Measurements from ENCODE around the gene GRIA1. TPM values are rescaled to one million over a fixed set of nuclear protein-coding genes. Genes with fewer than 3 reads are reported as not detected.

Gene GRIA1
- total and polyA plus RNA-seq, 5 donors from 2014 or later = not detected

- no peaks in the 10 kb centered on the region for H3K27me3 ChIP-seq (ENCODE audit: control insufficient read depth, insufficient read depth, low read length)
- no peak overlapping the region for H3K27ac Mint-ChIP-seq
- H3K9me3 Mint-ChIP-seq = peaks cover 0 to 2% (median 0%) of the 10 kb centered on the region in 7 donors
These were observed 29.7 kb downstream of the GRIA1 start for GRCh38 chr5:153520137-153520536.

DNA sequence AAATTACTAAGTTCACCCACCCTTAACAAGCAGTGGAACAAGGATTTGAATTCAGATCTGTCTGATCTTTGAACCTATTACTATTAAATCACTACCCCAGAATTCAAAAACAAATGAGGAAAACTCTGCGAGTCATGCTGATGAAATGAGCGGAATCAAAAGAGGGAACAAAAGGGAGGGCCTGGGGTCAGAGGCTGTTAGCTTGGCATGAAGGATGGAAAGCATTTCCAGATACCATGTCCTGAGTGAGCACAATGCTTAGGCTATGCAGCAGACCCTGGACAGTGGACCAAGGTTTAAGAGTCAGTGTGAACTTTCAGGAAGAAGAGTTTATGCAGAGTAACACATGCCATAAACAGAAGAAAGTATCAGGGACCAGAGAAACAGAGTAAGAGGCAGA, 30.5 kb downstream of the GRIA1 start:
- H3K36me3 Mint-ChIP-seq = no peaks in the 10 kb centered on the region
- Histone ChIP-seq H3K4me3 (ENCODE audit: low read depth, low read length) (no peak overlapping the region), H3K27ac (ENCODE audit: insufficient read depth, low read length, poor library complexity, severe bottlenecking) (no peak overlapping the region), H3K36me3 (ENCODE audit: control insufficient read depth, insufficient read depth, low read length) (no peaks in the 10 kb centered on the region), H3K4me1 (ENCODE audit: control insufficient read depth, insufficient read depth, low read length, poor library complexity, severe bottlenecking) (no peaks in the 10 kb centered on the region), H3K9me3 (ENCODE audit: control insufficient read depth in 2 of 2, low read length in 2 of 2) (no peaks in the 10 kb centered on the region), H3K27me3 (ENCODE audit: control insufficient read depth, insufficient read depth, low read length) (no peaks in the 10 kb centered on the region)
- no peaks in the 10 kb centered on the region for H3K4me1 Mint-ChIP-seq
- no peak overlapping the region for H3K27ac Mint-ChIP-seq
- no peak for DNase-seq
- H3K9me3 Mint-ChIP-seq = no peaks in the 10 kb centered on the region
- H3K27me3 Mint-ChIP-seq = no peaks in the 10 kb centered on the region
- no peak overlapping the region for H3K4me3 Mint-ChIP-seq
- ATAC-seq (ENCODE audit: low read depth in 2 of 2) = no peak

More at GRCh38 chr5:153520137-153520536, 29.7 kb downstream of the GRIA1 start:
- Mint-ChIP-seq H3K27me3 (no peaks in the 10 kb centered on the region), H3K4me3 (no peak overlapping the region), H3K36me3 (no peaks in the 10 kb centered on the region), H3K4me1 (no peaks in the 10 kb centered on the region)
- H3K9me3 ChIP-seq (ENCODE audit: control insufficient read depth in 2 of 2, low read length in 2 of 2) = no peaks in the 10 kb centered on the region
- H3K27ac ChIP-seq (ENCODE audit: insufficient read depth, low read length, poor library complexity, severe bottlenecking) = no peak overlapping the region
- no peak for DNase-seq
- H3K36me3 ChIP-seq (ENCODE audit: control insufficient read depth, insufficient read depth, low read length) = no peaks in the 10 kb centered on the region
- no peaks in the 10 kb centered on the region for H3K4me1 ChIP-seq (ENCODE audit: control insufficient read depth, insufficient read depth, low read length, poor library complexity, severe bottlenecking)
- H3K4me3 ChIP-seq (ENCODE audit: low read depth, low read length) = no peak overlapping the region
- no peak for ATAC-seq (ENCODE audit: low read depth in 2 of 2)

DNA sequence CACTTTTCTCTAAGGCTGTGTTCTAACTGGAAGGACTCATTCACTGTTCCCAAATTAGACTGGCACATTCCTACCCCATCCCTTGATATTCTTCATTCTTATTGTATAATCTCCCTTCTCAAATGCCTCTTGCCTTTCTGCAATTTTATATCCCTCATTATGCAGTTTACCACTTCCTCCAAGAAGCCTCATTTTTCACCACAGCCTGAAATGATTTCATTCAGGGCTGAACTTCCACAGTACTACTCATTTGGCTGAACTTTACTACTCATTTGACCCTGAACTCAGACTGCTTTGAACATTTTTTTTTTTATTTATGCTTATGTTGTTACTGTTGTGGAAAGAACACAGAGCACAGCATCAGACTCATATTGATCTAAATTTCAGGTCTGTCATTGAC, 32.7 kb downstream of the GRIA1 start:
- H3K4me1 Mint-ChIP-seq = no peaks in the 10 kb centered on the region
- no peaks in the 10 kb centered on the region for H3K9me3 ChIP-seq (ENCODE audit: control insufficient read depth in 2 of 2, low read length in 2 of 2)
- H3K4me3 ChIP-seq (ENCODE audit: low read depth, low read length) = no peak overlapping the region
- H3K27ac Mint-ChIP-seq = no peak overlapping the region
- no peaks in the 10 kb centered on the region for H3K9me3 Mint-ChIP-seq
- DNase-seq (no peak), ATAC-seq (ENCODE audit: low read depth in 2 of 2) (no peak)
- H3K36me3 ChIP-seq (ENCODE audit: control insufficient read depth, insufficient read depth, low read length) = no peaks in the 10 kb centered on the region
- H3K27ac ChIP-seq (ENCODE audit: insufficient read depth, low read length, poor library complexity, severe bottlenecking) = no peak overlapping the region
- peaks cover 4% of the 10 kb centered on the region for H3K27me3 Mint-ChIP-seq
- H3K4me1 ChIP-seq (ENCODE audit: control insufficient read depth, insufficient read depth, low read length, poor library complexity, severe bottlenecking) = no peaks in the 10 kb centered on the region
- H3K4me3 Mint-ChIP-seq = no peak overlapping the region
- no peaks in the 10 kb centered on the region for H3K36me3 Mint-ChIP-seq
- H3K27me3 ChIP-seq (ENCODE audit: control insufficient read depth, insufficient read depth, low read length) = no peaks in the 10 kb centered on the region

- no peak overlapping the region for H3K4me3 Mint-ChIP-seq
- H3K27ac ChIP-seq (ENCODE audit: insufficient read depth, low read length, poor library complexity, severe bottlenecking) = no peak overlapping the region
- H3K36me3 Mint-ChIP-seq = no peaks in the 10 kb centered on the region
- no peaks in the 10 kb centered on the region for H3K9me3 ChIP-seq (ENCODE audit: control insufficient read depth in 2 of 2, low read length in 2 of 2)
- H3K4me3 ChIP-seq (ENCODE audit: low read depth, low read length) = no peak overlapping the region
- DNase-seq = no peak
- peaks cover 0 to 2% (median 0%) of the 10 kb centered on the region in 7 donors for H3K9me3 Mint-ChIP-seq
- H3K27ac Mint-ChIP-seq = no peak overlapping the region
- no peaks in the 10 kb centered on the region for H3K4me1 Mint-ChIP-seq
- H3K36me3 ChIP-seq (ENCODE audit: control insufficient read depth, insufficient read depth, low read length) = no peaks in the 10 kb centered on the region
- ATAC-seq (ENCODE audit: low read depth in 2 of 2) = no peak
- no peaks in the 10 kb centered on the region for H3K4me1 ChIP-seq (ENCODE audit: control insufficient read depth, insufficient read depth, low read length, poor library complexity, severe bottlenecking)
- peaks cover 4% of the 10 kb centered on the region for H3K27me3 Mint-ChIP-seq
- H3K27me3 ChIP-seq (ENCODE audit: control insufficient read depth, insufficient read depth, low read length) = no peaks in the 10 kb centered on the region
These were observed 33.4 kb downstream of the GRIA1 start for GRCh38 chr5:153523831-153524230.

DNA sequence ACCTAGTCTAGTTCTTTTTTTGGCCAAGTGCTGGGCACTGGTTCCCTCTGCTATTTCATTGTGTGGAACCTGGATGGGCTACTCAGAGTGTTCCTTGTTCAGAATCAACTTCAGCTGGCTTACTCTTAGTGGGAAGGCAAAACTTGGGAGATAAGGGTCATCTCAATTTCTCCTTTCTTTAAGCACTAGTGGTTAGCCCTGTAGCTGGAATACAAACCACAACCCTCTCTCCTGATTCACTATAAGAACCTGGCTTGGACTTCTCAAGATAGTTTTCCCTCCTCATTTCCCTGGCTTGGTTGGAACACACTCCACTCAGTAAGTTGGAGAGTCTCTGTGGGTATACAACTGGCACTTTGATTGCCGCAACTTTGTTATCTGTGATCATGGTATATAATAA, 35.1 kb downstream of the GRIA1 start:
- peaks cover 0 to 2% (median 0%) of the 10 kb centered on the region in 7 donors for H3K9me3 Mint-ChIP-seq
- no peak for ATAC-seq (ENCODE audit: low read depth in 2 of 2)
- Histone ChIP-seq H3K4me3 (ENCODE audit: low read depth, low read length) (no peak overlapping the region), H3K4me1 (ENCODE audit: control insufficient read depth, insufficient read depth, low read length, poor library complexity, severe bottlenecking) (no peaks in the 10 kb centered on the region), H3K9me3 (ENCODE audit: control insufficient read depth in 2 of 2, low read length in 2 of 2) (no peaks in the 10 kb centered on the region), H3K27ac (ENCODE audit: insufficient read depth, low read length, poor library complexity, severe bottlenecking) (no peak overlapping the region), H3K36me3 (ENCODE audit: control insufficient read depth, insufficient read depth, low read length) (no peaks in the 10 kb centered on the region), H3K27me3 (ENCODE audit: control insufficient read depth, insufficient read depth, low read length) (no peaks in the 10 kb centered on the region)
- H3K4me1 Mint-ChIP-seq = no peaks in the 10 kb centered on the region
- peaks cover 4% of the 10 kb centered on the region for H3K27me3 Mint-ChIP-seq
- H3K27ac Mint-ChIP-seq = no peak overlapping the region
- no peaks in the 10 kb centered on the region for H3K36me3 Mint-ChIP-seq
- DNase-seq = no peak
- no peak overlapping the region for H3K4me3 Mint-ChIP-seq

- H3K4me3 ChIP-seq (ENCODE audit: low read depth, low read length) = no peak overlapping the region
- H3K9me3 ChIP-seq (ENCODE audit: control insufficient read depth in 2 of 2, low read length in 2 of 2) = no peaks in the 10 kb centered on the region
- no peaks in the 10 kb centered on the region for H3K36me3 ChIP-seq (ENCODE audit: control insufficient read depth, insufficient read depth, low read length)
- no peak overlapping the region for H3K27ac Mint-ChIP-seq
- no peaks in the 10 kb centered on the region for H3K27me3 ChIP-seq (ENCODE audit: control insufficient read depth, insufficient read depth, low read length)
- no peaks in the 10 kb centered on the region for H3K4me1 ChIP-seq (ENCODE audit: control insufficient read depth, insufficient read depth, low read length, poor library complexity, severe bottlenecking)
- no peaks in the 10 kb centered on the region for H3K4me1 Mint-ChIP-seq
- H3K27ac ChIP-seq (ENCODE audit: insufficient read depth, low read length, poor library complexity, severe bottlenecking) = no peak overlapping the region
- DNase-seq (no peak), ATAC-seq (ENCODE audit: low read depth in 2 of 2) (no peak)
- no peaks in the 10 kb centered on the region for H3K36me3 Mint-ChIP-seq
- no peak overlapping the region for H3K4me3 Mint-ChIP-seq
- peaks cover 0 to 3% (median 0%) of the 10 kb centered on the region in 7 donors for H3K9me3 Mint-ChIP-seq
- peaks cover 4% of the 10 kb centered on the region for H3K27me3 Mint-ChIP-seq
These were observed 40.1 kb downstream of the GRIA1 start for GRCh38 chr5:153530357-153531143.

- peaks cover 0 to 3% (median 0%) of the 10 kb centered on the region in 7 donors for H3K9me3 Mint-ChIP-seq
- no peaks in the 10 kb centered on the region for H3K4me1 ChIP-seq (ENCODE audit: control insufficient read depth, insufficient read depth, low read length, poor library complexity, severe bottlenecking)
- no peaks in the 10 kb centered on the region for H3K27me3 ChIP-seq (ENCODE audit: control insufficient read depth, insufficient read depth, low read length)
These were observed 43.1 kb downstream of the GRIA1 start for GRCh38 chr5:153533546-153533945.

GRCh38 chr5:153534102-153534501, 43.6 kb downstream of the GRIA1 start:
- peaks cover 0 to 1% (median 0%) of the 10 kb centered on the region in 7 donors for H3K9me3 Mint-ChIP-seq
- no peak for DNase-seq
- H3K9me3 ChIP-seq (ENCODE audit: control insufficient read depth in 2 of 2, low read length in 2 of 2) = no peaks in the 10 kb centered on the region
- no peaks in the 10 kb centered on the region for H3K36me3 Mint-ChIP-seq
- no peak overlapping the region for H3K27ac Mint-ChIP-seq
- ATAC-seq (ENCODE audit: low read depth in 2 of 2) = no peak
- H3K4me1 Mint-ChIP-seq = no peaks in the 10 kb centered on the region
- no peaks in the 10 kb centered on the region for H3K36me3 ChIP-seq (ENCODE audit: control insufficient read depth, insufficient read depth, low read length)
- no peaks in the 10 kb centered on the region for H3K4me1 ChIP-seq (ENCODE audit: control insufficient read depth, insufficient read depth, low read length, poor library complexity, severe bottlenecking)
- H3K27me3 ChIP-seq (ENCODE audit: control insufficient read depth, insufficient read depth, low read length) = no peaks in the 10 kb centered on the region
- H3K27ac ChIP-seq (ENCODE audit: insufficient read depth, low read length, poor library complexity, severe bottlenecking) = no peak overlapping the region
- H3K27me3 Mint-ChIP-seq = no peaks in the 10 kb centered on the region
- no peak overlapping the region for H3K4me3 ChIP-seq (ENCODE audit: low read depth, low read length)
- no peak overlapping the region for H3K4me3 Mint-ChIP-seq

More at GRCh38 chr5:153533546-153533945, 43.1 kb downstream of the GRIA1 start:
- Histone ChIP-seq H3K27ac (ENCODE audit: insufficient read depth, low read length, poor library complexity, severe bottlenecking) (no peak overlapping the region), H3K36me3 (ENCODE audit: control insufficient read depth, insufficient read depth, low read length) (no peaks in the 10 kb centered on the region), H3K4me3 (ENCODE audit: low read depth, low read length) (no peak overlapping the region), H3K9me3 (ENCODE audit: control insufficient read depth in 2 of 2, low read length in 2 of 2) (no peaks in the 10 kb centered on the region)
- no peak overlapping the region for H3K4me3 Mint-ChIP-seq
- no peaks in the 10 kb centered on the region for H3K27me3 Mint-ChIP-seq
- DNase-seq (no peak), ATAC-seq (ENCODE audit: low read depth in 2 of 2) (no peak)
- no peaks in the 10 kb centered on the region for H3K36me3 Mint-ChIP-seq
- H3K4me1 Mint-ChIP-seq = no peaks in the 10 kb centered on the region
- H3K27ac Mint-ChIP-seq = no peak overlapping the region
